ENCODE results near the gene BRD9.

- TF ChIP-seq CTCF (IDR thresholded peaks at IDR 0.05) (no peak), POLR2A (IDR thresholded peaks at IDR 0.05) (no peak)
Measured at GRCh38 chr5:932151-932627, 39.6 kb upstream of the BRD9 start.

All from tibial nerve (tissue), 3 donors.